ENCODE measurements around the gene SLC9C1. TPM values are rescaled to one million over a fixed set of nuclear protein-coding genes. Genes with fewer than 3 reads are reported as not detected.

Gene SLC9C1
- total RNA-seq, 2 donors from 2014 or later: 0.35 to 1.3 TPM

- DNase-seq (ENCODE audit: low spot score): no peak
- H3K4me3 ChIP-seq: no peak overlapping the region
- H3K27ac ChIP-seq: no peak overlapping the region
- peaks cover 0 to 2% of the 10 kb centered on the region in 2 donors for H3K9me3 ChIP-seq
- H3K36me3 ChIP-seq: no peaks in the 10 kb centered on the region
- no peaks in the 10 kb centered on the region for H3K27me3 ChIP-seq
- TF ChIP-seq CTCF (IDR thresholded peaks at IDR 0.05): no peak
- H3K4me1 ChIP-seq: no peaks in the 10 kb centered on the region
Observed at GRCh38 chr3:112338021-112338726, 44.2 kb upstream of the SLC9C1 start.

GRCh38 chr3:112335434-112335781 lies 41.4 kb upstream of the SLC9C1 start:
- no peaks in the 10 kb centered on the region for H3K4me1 ChIP-seq
- DNase-seq (ENCODE audit: low spot score): no peak
- TF ChIP-seq CTCF (IDR thresholded peaks at IDR 0.05): no peak
- H3K9me3 ChIP-seq: no peaks in the 10 kb centered on the region
- H3K27ac ChIP-seq: no peak overlapping the region
- no peaks in the 10 kb centered on the region for H3K27me3 ChIP-seq
- no peak overlapping the region for H3K4me3 ChIP-seq
- H3K36me3 ChIP-seq: no peaks in the 10 kb centered on the region

GRCh38 chr3:112334691-112335433 lies 40.8 kb upstream of the SLC9C1 start:
- peak overlapping the region; percentile 73 to 80 for H3K27ac ChIP-seq
- H3K4me3 ChIP-seq: peak overlapping the region in 1 of 2 donors; percentile 53
- H3K36me3 ChIP-seq: no peaks in the 10 kb centered on the region
- no peak for DNase-seq (ENCODE audit: low spot score)
- H3K9me3 ChIP-seq: no peaks in the 10 kb centered on the region
- H3K4me1 ChIP-seq: no peaks in the 10 kb centered on the region
- TF ChIP-seq CTCF (IDR thresholded peaks at IDR 0.05): no peak
- H3K27me3 ChIP-seq: no peaks in the 10 kb centered on the region

GRCh38 chr3:112333381-112334317 lies 39.6 kb upstream of the SLC9C1 start:
- no peaks in the 10 kb centered on the region for H3K4me1 ChIP-seq
- H3K27ac ChIP-seq: peak overlapping the region; percentile 73 to 80
- no peak for TF ChIP-seq CTCF (IDR thresholded peaks at IDR 0.05)
- H3K9me3 ChIP-seq: no peaks in the 10 kb centered on the region
- no peak for DNase-seq (ENCODE audit: low spot score)
- no peaks in the 10 kb centered on the region for H3K27me3 ChIP-seq
- H3K4me3 ChIP-seq: peak overlapping the region; percentile 43 to 53
- no peaks in the 10 kb centered on the region for H3K36me3 ChIP-seq

GRCh38 chr3:112333002-112333380 lies 39.0 kb upstream of the SLC9C1 start, which contains the start of gene CD200:
Gene CD200, plus strand, starts transcription at chr3:112333156. Its CDS starts 57 bp downstream, at chr3:112333213.
- Histone ChIP-seq H3K4me1 (no peaks in the 10 kb centered on the region), H3K27ac (peak within 1 kb of the TSS; percentile 73 to 80), H3K36me3 (no peaks in the 10 kb centered on the region), H3K27me3 (no peaks in the 10 kb centered on the region), H3K9me3 (no peaks in the 10 kb centered on the region), H3K4me3 (peak within 1 kb of the TSS; percentile 43 to 53)
- TF ChIP-seq CTCF (IDR thresholded peaks at IDR 0.05): no peak
- DNase-seq (ENCODE audit: low spot score): peak; percentile 70
